CD4-positive, alpha-beta T cell (primary cell): ENCODE measurements around the gene PTPN3. TPM values are rescaled to one million over a fixed set of nuclear protein-coding genes. Genes with fewer than 3 reads are reported as not detected.

Experiments
- ATAC-seq: fragments of 200-7000 bp; cut with Tn5 transposase; one replicate; pipeline ENCODE4 v1.10.0; 2022; ENCODE audit warnings: mild to moderate bottlenecking; ENCODE audit not compliant: poor library complexity
- CTCF ChIA-PET: fragments of 350-600 bp; sonication (Branson Sonifier 250); formaldehyde crosslinking; loops from one replicate; lab custom pipeline; 2021; ENCODE audit warnings: antibody characterized with exemption, inconsistent platforms; lab: Charles Lee
- POLR2A ChIA-PET: fragments of 350-600 bp; sonication (Branson Sonifier 250); formaldehyde crosslinking; loops from one replicate; lab custom pipeline; 2021; ENCODE audit warnings: antibody characterized with exemption, inconsistent platforms; lab: Charles Lee
- DNase-seq, 14 experiments: peaks; one replicate each; pipeline ENCODE4 v3.0.0-alpha.2; 2013 to 2020; ENCODE audit warnings: mixed read lengths in 2 of 14
- H3K27ac ChIP-seq, 2 donors: one replicate each; pipeline versions ENCODE4 v1.5.1 to v1.7.0; 2013; ENCODE audit warnings: low read length in 2 of 2, low read depth in 1 of 2, mild to moderate bottlenecking in 1 of 2
- H3K27me3 ChIP-seq, 2 experiments: 1 replicate in 1 of 2; 2 replicates in 1 of 2; pipeline versions ENCODE4 v1.6.1 to v1.7.0; 2013; ENCODE audit warnings: low read length in 2 of 2, control low read depth in 1 of 2, mild to moderate bottlenecking in 1 of 2, moderate library complexity in 1 of 2; ENCODE audit not compliant: insufficient read depth in 2 of 2, control insufficient read depth in 1 of 2
- H3K36me3 ChIP-seq: one replicate; pipeline ENCODE4 v1.6.1; 2013; ENCODE audit warnings: low read length, control low read depth; ENCODE audit not compliant: insufficient read depth
- H3K4me1 ChIP-seq: one replicate; pipeline ENCODE4 v1.6.1; 2013; ENCODE audit warnings: low read length, control low read depth; ENCODE audit not compliant: insufficient read depth
- H3K4me3 ChIP-seq: one replicate; pipeline ENCODE4 v1.5.1; 2013; ENCODE audit warnings: mild to moderate bottlenecking, low read length, moderate library complexity
- H3K9me3 ChIP-seq, 2 experiments: 1 replicate in 1 of 2; 2 replicates in 1 of 2; pipeline versions ENCODE4 v1.6.1 to v1.7.0; 2013; ENCODE audit warnings: low read length in 2 of 2, mild to moderate bottlenecking in 2 of 2, control low read depth in 1 of 2, moderate library complexity in 1 of 2; ENCODE audit not compliant: control insufficient read depth in 1 of 2, insufficient read depth in 1 of 2
- H3K27ac Mint-ChIP-seq: one replicate; pipeline ENCODE4 v1.8.0; 2020; ENCODE audit warnings: mixed read lengths
- H3K27me3 Mint-ChIP-seq: one replicate; pipeline ENCODE4 v1.8.0; 2021; ENCODE audit warnings: mixed read lengths
- H3K36me3 Mint-ChIP-seq: one replicate; pipeline ENCODE4 v1.8.0; 2021; ENCODE audit warnings: low read depth, mixed read lengths
- H3K4me1 Mint-ChIP-seq: one replicate; pipeline ENCODE4 v1.8.0; 2021; ENCODE audit warnings: low read depth, mixed read lengths
- H3K4me3 Mint-ChIP-seq: one replicate; pipeline ENCODE4 v1.8.0; 2020; ENCODE audit warnings: mild to moderate bottlenecking, mixed read lengths
- H3K9me3 Mint-ChIP-seq: one replicate; pipeline ENCODE4 v1.8.0; 2020; ENCODE audit warnings: mixed read lengths
- CTCF ChIP-seq: fragments of 200-600 bp; IDR thresholded peaks from one replicate; pipeline ENCODE4 v1.8.0; 2022; ENCODE audit warnings: antibody characterized with exemption, mild to moderate bottlenecking
- intact Hi-C, 2 experiments: fragments of 100-400 bp; cut with DNase I in 1 of 2; cut with micrococcal nuclease in 1 of 2; formaldehyde crosslinking; loops; one replicate each; pipeline versions ENCODE4 v1.15.1 to v1.9.0; 2023 to 2025; cut with DNase I, micrococcal nuclease
- total RNA-seq, 174 experiments: library from RNA in 2 of 174; stranded (reverse) in 2 of 174; gene quantifications; one replicate each; pipeline ENCODE4 v1.2.3 and lab custom pipeline; 2021 to 2026

The PTPN3 gene
- total RNA-seq, 2 experiments from 2014 or later: not detected

GRCh38 chr9:109496841-109497225 lies 1.3 kb downstream of the PTPN3 start:
- CTCF ChIA-PET: no interaction called here
- H3K27me3 Mint-ChIP-seq: peaks cover 76% of the 10 kb centered on the region
- no peaks in the 10 kb centered on the region for H3K36me3 ChIP-seq

GRCh38 chr9:109496218-109496617 lies 1.9 kb downstream of the PTPN3 start:
- H3K27me3 Mint-ChIP-seq: peaks cover 74% of the 10 kb centered on the region
- intact Hi-C loops: no loop called here
- no peaks in the 10 kb centered on the region for H3K36me3 Mint-ChIP-seq
- peaks cover 17 to 45% of the 10 kb centered on the region in 2 experiments for H3K27me3 ChIP-seq
- H3K4me3 Mint-ChIP-seq: no peak overlapping the region
- DNase-seq (no peak), ATAC-seq (no peak)
- ChIA-PET POLR2A (no interaction called here), CTCF (no interaction called here)
- no peak for TF ChIP-seq CTCF
- H3K27ac Mint-ChIP-seq: no peak overlapping the region
- no peaks in the 10 kb centered on the region for H3K4me1 ChIP-seq
- H3K4me1 Mint-ChIP-seq: peaks cover 10% of the 10 kb centered on the region
- H3K36me3 ChIP-seq: no peaks in the 10 kb centered on the region
- no peak overlapping the region for H3K27ac ChIP-seq
- no peaks in the 10 kb centered on the region for H3K9me3 Mint-ChIP-seq
- peaks cover 0 to 20% of the 10 kb centered on the region in 2 experiments for H3K9me3 ChIP-seq
- H3K4me3 ChIP-seq: no peak overlapping the region

More at GRCh38 chr9:109496841-109497225, 1.3 kb downstream of the PTPN3 start:
- Mint-ChIP-seq H3K36me3 (no peaks in the 10 kb centered on the region), H3K9me3 (no peaks in the 10 kb centered on the region), H3K4me3 (no peak overlapping the region), H3K4me1 (peaks cover 10% of the 10 kb centered on the region), H3K27ac (no peak overlapping the region)
- Histone ChIP-seq H3K4me3 (no peak overlapping the region), H3K9me3 (peaks cover 0 to 20% of the 10 kb centered on the region in 2 experiments), H3K27me3 (peaks cover 17 to 51% of the 10 kb centered on the region in 2 experiments), H3K27ac (no peak overlapping the region), H3K4me1 (no peaks in the 10 kb centered on the region)
- no peak for TF ChIP-seq CTCF
- ATAC-seq (no peak), DNase-seq (no peak)
- POLR2A ChIA-PET: no interaction called here
- intact Hi-C loops: no loop called here

- Mint-ChIP-seq H3K9me3 (no peaks in the 10 kb centered on the region), H3K27ac (no peak overlapping the region), H3K36me3 (no peaks in the 10 kb centered on the region), H3K27me3 (peaks cover 60% of the 10 kb centered on the region), H3K4me1 (peaks cover 3% of the 10 kb centered on the region), H3K4me3 (no peak overlapping the region)
- TF ChIP-seq CTCF: no peak
- ChIA-PET CTCF (no interaction called here), POLR2A (no interaction called here)
- Histone ChIP-seq H3K27me3 (peaks cover 15 to 21% of the 10 kb centered on the region in 2 experiments), H3K4me3 (no peak overlapping the region), H3K9me3 (peaks cover 0 to 8% of the 10 kb centered on the region in 2 experiments), H3K4me1 (no peaks in the 10 kb centered on the region), H3K36me3 (no peaks in the 10 kb centered on the region), H3K27ac (no peak overlapping the region)
- DNase-seq (no peak), ATAC-seq (no peak)
- intact Hi-C loops: no loop called here
Observed at GRCh38 chr9:109493648-109494047, 4.5 kb downstream of the PTPN3 start.
